OCI-LY7 (cell line): ENCODE results near the gene GRID1.

Source experiments
- CTCF ChIP-seq: fragments of 200-600 bp; sonication (generic); conservative IDR thresholded peaks from 2 replicates; pipeline ENCODE4 v1.5.1; 2014; ENCODE audit warnings: mild to moderate bottlenecking, antibody characterized with exemption, low read length, moderate library complexity, mixed read lengths
- EZH2phosphoT487 ChIP-seq: fragments of 200-600 bp; sonication (generic); IDR thresholded peaks from 2 replicates; pipeline ENCODE4 v1.6.1; 2018; ENCODE audit warnings: low read depth, borderline replicate concordance, mild to moderate bottlenecking, mixed run types, antibody characterized with exemption, low read length, moderate library complexity, mixed read lengths

DNA sequence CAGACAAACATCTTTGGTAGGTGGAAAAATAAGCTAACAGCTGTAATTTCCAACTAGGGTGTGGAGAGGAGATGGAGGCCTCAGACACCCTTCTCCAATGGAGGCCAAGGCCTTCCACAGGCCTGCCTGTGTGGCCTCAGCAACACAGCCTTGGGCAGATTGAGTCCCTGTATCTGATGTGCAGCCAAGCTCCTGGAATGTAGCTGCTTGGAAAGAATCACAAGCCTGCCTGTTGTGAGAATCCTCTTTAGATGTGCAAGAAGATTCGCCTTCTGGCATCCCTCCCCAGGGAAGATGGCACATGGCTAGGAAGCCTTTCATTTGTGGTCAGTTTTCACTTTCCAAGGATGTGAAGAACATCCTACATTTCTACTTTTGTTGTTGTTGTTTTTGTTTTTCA lies 684.0 kb downstream of the GRID1 start:
- no peak for TF ChIP-seq CTCF
- no peak for TF ChIP-seq EZH2phosphoT487
